Activated naive CD4-positive, alpha-beta T cell treated with anti-CD3 and anti-CD28 coated beads, Interleukin-2, amount 10 ng/mL, durations not matched to agents 7 days and 5 days (primary cell): ENCODE results near the gene ACVR2B.
"Not testable (repeated sequence)": the region's sequence is repeated elsewhere in the genome, so short reads cannot be mapped to it uniquely, and the experiment has no call there.

Experiments
- CTCF ChIA-PET: fragments of 350-600 bp; sonication (Branson Sonifier 250); formaldehyde crosslinking; loops from one replicate; lab custom pipeline; 2021; ENCODE audit warnings: antibody characterized with exemption; lab: Charles Lee
- DNase-seq: peaks from one replicate; pipeline ENCODE4 v3.0.0-alpha.2; 2020
- H3K27ac Mint-ChIP-seq: one replicate; pipeline ENCODE4 v1.8.0; 2021; ENCODE audit warnings: mild to moderate bottlenecking, moderate library complexity, mixed read lengths
- H3K27me3 Mint-ChIP-seq: one replicate; pipeline ENCODE4 v1.8.0; 2021; ENCODE audit warnings: mild to moderate bottlenecking, mixed read lengths
- H3K36me3 Mint-ChIP-seq: one replicate; pipeline ENCODE4 v1.8.0; 2021; ENCODE audit warnings: mixed read lengths
- H3K4me1 Mint-ChIP-seq: one replicate; pipeline ENCODE4 v1.8.0; 2021; ENCODE audit warnings: mixed read lengths
- H3K4me3 Mint-ChIP-seq: one replicate; pipeline ENCODE4 v1.8.0; 2021; ENCODE audit warnings: mild to moderate bottlenecking, moderate library complexity, mixed read lengths
- H3K9me3 Mint-ChIP-seq: one replicate; pipeline ENCODE4 v1.8.0; 2021; ENCODE audit warnings: mixed read lengths

ACVR2B gene

GRCh38 chr3:38453075-38453912 lies at the start of gene ACVR2B:
TSS of gene ACVR2B (plus strand) at chr3:38453890. CDS start at chr3:38454323, 433 bp downstream.
- Mint-ChIP-seq H3K27ac (peak within 1 kb of the TSS; percentile 75), H3K36me3 (peaks cover 1% of the 10 kb centered on the region), H3K4me1 (peaks cover 24% of the 10 kb centered on the region), H3K27me3 (peaks cover 43% of the 10 kb centered on the region), H3K4me3 (peak within 1 kb of the TSS; percentile 92), H3K9me3 (peaks cover 7% of the 10 kb centered on the region)
- CTCF ChIA-PET, result interaction anchor here (1.7 kb wide), 1 partner anchor 107 kb away, joined by 8 read pairs; the partner anchor contains the start of gene XYLB
- DNase-seq, result peak; percentile 84

- no peak overlapping the region for H3K27ac Mint-ChIP-seq
- peaks cover 12% of the 10 kb centered on the region for H3K36me3 Mint-ChIP-seq
- CTCF ChIA-PET, result interaction anchor here (0.7 kb wide), 1 partner anchor 24 kb away, joined by 3 read pairs; no protein-coding TSS in a partner anchor
- no peak overlapping the region for H3K4me3 Mint-ChIP-seq
- no peaks in the 10 kb centered on the region for H3K4me1 Mint-ChIP-seq
- no peak for DNase-seq
- H3K9me3 Mint-ChIP-seq, result peaks cover 1% of the 10 kb centered on the region
- H3K27me3 Mint-ChIP-seq, result no peaks in the 10 kb centered on the region
Measured at GRCh38 chr3:38404286-38404685, 49.4 kb upstream of the ACVR2B start.

GRCh38 chr3:38411591-38411990 lies 42.1 kb upstream of the ACVR2B start:
- H3K4me3 Mint-ChIP-seq, result no peak overlapping the region
- DNase-seq, result no peak
- no peaks in the 10 kb centered on the region for H3K4me1 Mint-ChIP-seq
- peaks cover 1% of the 10 kb centered on the region for H3K9me3 Mint-ChIP-seq
- CTCF ChIA-PET, result no interaction called here
- H3K36me3 Mint-ChIP-seq, result no peaks in the 10 kb centered on the region
- H3K27ac Mint-ChIP-seq, result no peak overlapping the region
- no peaks in the 10 kb centered on the region for H3K27me3 Mint-ChIP-seq

GRCh38 chr3:38420758-38421157 lies 32.9 kb upstream of the ACVR2B start:
- H3K4me3 Mint-ChIP-seq, H3K27ac Mint-ChIP-seq, H3K27me3 Mint-ChIP-seq, CTCF ChIA-PET, H3K9me3 Mint-ChIP-seq, H3K36me3 Mint-ChIP-seq, DNase-seq: not testable (repeated sequence)
- H3K4me1 Mint-ChIP-seq, result peaks cover 24% of the 10 kb centered on the region

GRCh38 chr3:38421679-38422336 lies 31.9 kb upstream of the ACVR2B start:
- Mint-ChIP-seq H3K4me1 (peaks cover 33% of the 10 kb centered on the region), H3K4me3 (no peak overlapping the region), H3K36me3 (no peaks in the 10 kb centered on the region), H3K9me3 (no peaks in the 10 kb centered on the region), H3K27me3 (no peaks in the 10 kb centered on the region), H3K27ac (no peak overlapping the region)
- CTCF ChIA-PET, result no interaction called here
- DNase-seq, result no peak

GRCh38 chr3:38426798-38427426 lies 26.8 kb upstream of the ACVR2B start:
- peak overlapping the region; percentile 54 for H3K4me3 Mint-ChIP-seq
- peaks cover 35% of the 10 kb centered on the region for H3K4me1 Mint-ChIP-seq
- H3K36me3 Mint-ChIP-seq, H3K27me3 Mint-ChIP-seq: not testable (repeated sequence)
- H3K9me3 Mint-ChIP-seq, result peaks cover 16% of the 10 kb centered on the region
- peak; percentile 62 for DNase-seq
- CTCF ChIA-PET, result interaction anchor here (0.7 kb wide), 1 partner anchor 308 kb away, joined by 3 read pairs; no protein-coding TSS in a partner anchor
- peak overlapping the region; percentile 79 for H3K27ac Mint-ChIP-seq

GRCh38 chr3:38432871-38433658 lies 20.6 kb upstream of the ACVR2B start:
- Mint-ChIP-seq H3K9me3 (peaks cover 64% of the 10 kb centered on the region), H3K36me3 (peaks cover 20% of the 10 kb centered on the region)
- H3K27ac Mint-ChIP-seq, CTCF ChIA-PET, H3K4me1 Mint-ChIP-seq, H3K27me3 Mint-ChIP-seq, DNase-seq, H3K4me3 Mint-ChIP-seq: not testable (repeated sequence)

- H3K9me3 Mint-ChIP-seq, result peaks cover 64% of the 10 kb centered on the region
- H3K27ac Mint-ChIP-seq, H3K27me3 Mint-ChIP-seq, CTCF ChIA-PET, DNase-seq, H3K4me3 Mint-ChIP-seq: not testable (repeated sequence)
- peaks cover 10% of the 10 kb centered on the region for H3K4me1 Mint-ChIP-seq
- peaks cover 20% of the 10 kb centered on the region for H3K36me3 Mint-ChIP-seq
Measured at GRCh38 chr3:38433661-38434060, 20.0 kb upstream of the ACVR2B start.

GRCh38 chr3:38438436-38439069 lies 15.1 kb upstream of the ACVR2B start:
- H3K36me3 Mint-ChIP-seq, H3K27ac Mint-ChIP-seq, H3K27me3 Mint-ChIP-seq, DNase-seq, H3K4me3 Mint-ChIP-seq, H3K4me1 Mint-ChIP-seq: not testable (repeated sequence)
- CTCF ChIA-PET, result interaction anchor here (1.4 kb wide), 1 partner anchor 10 kb away, joined by 3 read pairs; no protein-coding TSS in a partner anchor
- H3K9me3 Mint-ChIP-seq, result peaks cover 48% of the 10 kb centered on the region

- peaks cover 18% of the 10 kb centered on the region for H3K9me3 Mint-ChIP-seq
- CTCF ChIA-PET, result interaction anchor here (0.8 kb wide), 1 partner anchor 476 kb away, joined by 3 read pairs; no protein-coding TSS in a partner anchor
- not testable (repeated sequence) for H3K36me3 Mint-ChIP-seq, H3K27me3 Mint-ChIP-seq, H3K4me1 Mint-ChIP-seq, DNase-seq, H3K27ac Mint-ChIP-seq, H3K4me3 Mint-ChIP-seq
Measured at GRCh38 chr3:38443205-38443604, 10.5 kb upstream of the ACVR2B start.

GRCh38 chr3:38446085-38446686 lies 7.5 kb upstream of the ACVR2B start:
- H3K27me3 Mint-ChIP-seq, result peaks cover 4% of the 10 kb centered on the region
- H3K4me3 Mint-ChIP-seq, result no peak overlapping the region
- peaks cover 3% of the 10 kb centered on the region for H3K4me1 Mint-ChIP-seq
- peaks cover 2% of the 10 kb centered on the region for H3K36me3 Mint-ChIP-seq
- H3K9me3 Mint-ChIP-seq, result peaks cover 10% of the 10 kb centered on the region
- no peak for DNase-seq
- H3K27ac Mint-ChIP-seq, result no peak overlapping the region
- CTCF ChIA-PET, result no interaction called here

- no peak for DNase-seq
- Mint-ChIP-seq H3K4me3 (no peak overlapping the region), H3K9me3 (peaks cover 10% of the 10 kb centered on the region), H3K36me3 (peaks cover 2% of the 10 kb centered on the region), H3K27ac (no peak overlapping the region), H3K4me1 (peaks cover 3% of the 10 kb centered on the region), H3K27me3 (peaks cover 8% of the 10 kb centered on the region)
- CTCF ChIA-PET, result no interaction called here
Measured at GRCh38 chr3:38446812-38447211, 6.9 kb upstream of the ACVR2B start.

GRCh38 chr3:38450853-38451252 lies 2.8 kb upstream of the ACVR2B start:
- H3K4me3 Mint-ChIP-seq, result no peak overlapping the region
- peaks cover 1% of the 10 kb centered on the region for H3K36me3 Mint-ChIP-seq
- CTCF ChIA-PET, result no interaction called here
- DNase-seq, result no peak
- H3K27ac Mint-ChIP-seq, result no peak overlapping the region
- H3K4me1 Mint-ChIP-seq, result peaks cover 18% of the 10 kb centered on the region
- peaks cover 7% of the 10 kb centered on the region for H3K9me3 Mint-ChIP-seq
- H3K27me3 Mint-ChIP-seq, result peaks cover 36% of the 10 kb centered on the region
